H9 (cell line): ENCODE data around the gene CEP128. TPM values are rescaled to one million over a fixed set of nuclear protein-coding genes. Genes with fewer than 3 reads are reported as not detected.

Source experiments
- DNase-seq: peaks from one replicate; pipeline ENCODE4 v3.0.0-alpha.2; 2017
- H2AFZ ChIP-seq: one replicate; pipeline ENCODE4 v1.6.1; 2013; ENCODE audit warnings: mild to moderate bottlenecking, low read length, control low read depth, moderate library complexity
- H2AK5ac ChIP-seq: 2 replicates; pipeline ENCODE4 v1.6.1; 2013; ENCODE audit warnings: low read length, control low read depth, mixed read lengths; ENCODE audit not compliant: insufficient read length
- H2BK120ac ChIP-seq: one replicate; pipeline ENCODE4 v1.6.1; 2013; ENCODE audit warnings: low read depth, mild to moderate bottlenecking, low read length, control low read depth, inconsistent platforms; ENCODE audit not compliant: poor library complexity, severe bottlenecking
- H2BK12ac ChIP-seq: 2 replicates; pipeline ENCODE4 v1.6.1; 2013; ENCODE audit warnings: low read length, control low read depth, mixed read lengths, low read depth; ENCODE audit not compliant: insufficient read length
- H2BK15ac ChIP-seq: 2 replicates; pipeline ENCODE4 v1.6.1; 2013; ENCODE audit warnings: low read depth, low read length, control low read depth
- H2BK20ac ChIP-seq: one replicate; pipeline ENCODE4 v1.6.1; 2013; ENCODE audit warnings: low read depth, mild to moderate bottlenecking, low read length, control low read depth, inconsistent platforms; ENCODE audit not compliant: poor library complexity, severe bottlenecking
- H2BK5ac ChIP-seq: 2 replicates; pipeline ENCODE4 v1.6.1; 2013; ENCODE audit warnings: low read length, control low read depth, mixed read lengths; ENCODE audit not compliant: insufficient read length
- H3K14ac ChIP-seq: 2 replicates; pipeline ENCODE4 v1.6.1; 2013; ENCODE audit warnings: low read length, control low read depth; ENCODE audit not compliant: insufficient read depth
- H3K18ac ChIP-seq: 2 replicates; pipeline ENCODE4 v1.6.1; 2013; ENCODE audit warnings: low read depth, mild to moderate bottlenecking, mixed read lengths, low read length, control low read depth; ENCODE audit not compliant: insufficient read length
- H3K23ac ChIP-seq: 2 replicates; pipeline ENCODE4 v1.6.1; 2013; ENCODE audit warnings: low read length, control low read depth, mixed read lengths, low read depth; ENCODE audit not compliant: insufficient read length
- H3K23me2 ChIP-seq: 2 replicates; pipeline ENCODE4 v1.6.1; 2013; ENCODE audit warnings: low read depth, mild to moderate bottlenecking, mixed read lengths, low read length, control low read depth; ENCODE audit not compliant: insufficient read length, poor library complexity, severe bottlenecking
- H3K27ac ChIP-seq: 2 replicates; pipeline ENCODE4 v1.5.1; 2013; ENCODE audit warnings: low read length, control low read depth, mixed read lengths, low read depth; ENCODE audit not compliant: insufficient read length
- H3K27me3 ChIP-seq: 2 replicates; pipeline ENCODE4 v1.6.1; 2013; ENCODE audit warnings: low read length, control low read depth, inconsistent platforms; ENCODE audit not compliant: insufficient read depth
- H3K4ac ChIP-seq: 2 replicates; pipeline ENCODE4 v1.6.1; 2013; ENCODE audit warnings: low read depth, mild to moderate bottlenecking, control low read depth, inconsistent platforms, low read length, moderate library complexity
- H3K4me1 ChIP-seq: 2 replicates; pipeline ENCODE4 v1.6.1; 2013; ENCODE audit warnings: low read length, control low read depth, inconsistent platforms; ENCODE audit not compliant: insufficient read depth
- H3K4me2 ChIP-seq: 2 replicates; pipeline ENCODE4 v1.6.1; 2013; ENCODE audit warnings: low read length, control low read depth, mixed read lengths; ENCODE audit not compliant: insufficient read length, insufficient read depth
- H3K56ac ChIP-seq: 2 replicates; pipeline ENCODE4 v1.6.1; 2013; ENCODE audit warnings: low read depth, mild to moderate bottlenecking, mixed read lengths, low read length, control low read depth; ENCODE audit not compliant: insufficient read length
- H3K79me1 ChIP-seq: 2 replicates; pipeline ENCODE4 v1.6.1; 2013; ENCODE audit warnings: low read depth, mild to moderate bottlenecking, moderate library complexity, low read length, control low read depth, inconsistent platforms; ENCODE audit not compliant: insufficient read depth, poor library complexity, severe bottlenecking
- H3K79me2 ChIP-seq: 2 replicates; pipeline ENCODE4 v1.6.1; 2013; ENCODE audit warnings: low read length, control low read depth, inconsistent platforms; ENCODE audit not compliant: insufficient read depth
- H3K9ac ChIP-seq: 2 replicates; pipeline ENCODE4 v1.6.1; 2013; ENCODE audit warnings: low read length, control low read depth, mixed read lengths; ENCODE audit not compliant: insufficient read length; ENCODE audit errors: extremely low read depth
- H3K9me3 ChIP-seq: one replicate; pipeline ENCODE4 v1.6.1; 2013; ENCODE audit warnings: low read depth, low read length, inconsistent platforms; ENCODE audit not compliant: control insufficient read depth
- H3T11ph ChIP-seq: one replicate; pipeline ENCODE4 v1.6.1; 2013; ENCODE audit warnings: mild to moderate bottlenecking, low read length, control low read depth, inconsistent platforms
- H4K20me1 ChIP-seq: one replicate; pipeline ENCODE4 v1.6.1; 2013; ENCODE audit not compliant: control insufficient read depth, insufficient read length, insufficient read depth
- H4K5ac ChIP-seq: 2 replicates; pipeline ENCODE4 v1.6.1; 2013; ENCODE audit warnings: low read depth, mild to moderate bottlenecking, mixed read lengths, low read length, control low read depth; ENCODE audit not compliant: insufficient read length
- H4K8ac ChIP-seq: replicated peaks from 2 replicates; pipeline ENCODE4 v1.6.1; 2013; ENCODE audit warnings: low read length, control low read depth, mixed read lengths, low read depth; ENCODE audit not compliant: insufficient read length
- H4K91ac ChIP-seq: 2 replicates; pipeline ENCODE4 v1.6.1; 2013; ENCODE audit warnings: low read depth, mild to moderate bottlenecking, moderate library complexity, mixed read lengths, low read length, control low read depth; ENCODE audit not compliant: insufficient read length
- H3K27ac Mint-ChIP-seq, 3 experiments: 2 replicates in 2 of 3; 3 replicates in 1 of 3; pipeline ENCODE4 v1.8.0; 2020 to 2021; ENCODE audit warnings: mixed read lengths in 3 of 3, mild to moderate bottlenecking in 1 of 3, moderate library complexity in 1 of 3
- H3K27me3 Mint-ChIP-seq: 2 replicates; pipeline ENCODE4 v1.8.0; 2021; ENCODE audit warnings: low read depth, mild to moderate bottlenecking, moderate library complexity, mixed read lengths
- H3K36me3 Mint-ChIP-seq, 3 experiments: 2 replicates in 2 of 3; 3 replicates in 1 of 3; pipeline ENCODE4 v1.8.0; 2020 to 2021; ENCODE audit warnings: low read depth in 3 of 3, mixed read lengths in 3 of 3; ENCODE audit not compliant: insufficient read depth in 1 of 3
- H3K4me1 Mint-ChIP-seq, 2 experiments: 2 replicates each; pipeline ENCODE4 v1.8.0; 2020; ENCODE audit warnings: mixed read lengths in 2 of 2
- H3K4me3 Mint-ChIP-seq, 2 experiments: 2 replicates in 1 of 2; 3 replicates in 1 of 2; pipeline ENCODE4 v1.8.0; 2020 to 2021; ENCODE audit warnings: mild to moderate bottlenecking in 2 of 2, mixed read lengths in 2 of 2, moderate library complexity in 1 of 2
- H3K9me3 Mint-ChIP-seq, 2 experiments: 2 replicates in 1 of 2; 3 replicates in 1 of 2; pipeline ENCODE4 v1.8.0; 2020; ENCODE audit warnings: mild to moderate bottlenecking in 2 of 2, mixed read lengths in 2 of 2, moderate library complexity in 1 of 2
- WGBS: extraction: QIAGEN DNeasy Blood & Tissue Kit; methylation state at CpG from one replicate; pipeline ENCODE4 v1.1.7; 2013; ENCODE audit warnings: missing lambda C conversion rate, low lambda C conversion rate, mixed read lengths; ENCODE audit not compliant: insufficient read length; ENCODE audit errors: extremely low coverage; 5-methylcytosine and 5-hydroxymethylcytosine counted together
- total RNA-seq: library from RNA; stranded (reverse); gene quantifications from 2 replicates; pipeline ENCODE4 v1.2.1, GENCODE V29; 2021
- TF ChIP-seq, protein P1 (sequence below): fragments of 200-600 bp; sonication (generic); conservative IDR thresholded peaks from 3 replicates; pipeline ENCODE4 v1.8.0; 2021; ENCODE audit warnings: antibody characterized with exemption, mild to moderate bottlenecking

CEP128 gene
- total RNA-seq, 1 experiment from 2014 or later: 16.3 TPM

DNA sequence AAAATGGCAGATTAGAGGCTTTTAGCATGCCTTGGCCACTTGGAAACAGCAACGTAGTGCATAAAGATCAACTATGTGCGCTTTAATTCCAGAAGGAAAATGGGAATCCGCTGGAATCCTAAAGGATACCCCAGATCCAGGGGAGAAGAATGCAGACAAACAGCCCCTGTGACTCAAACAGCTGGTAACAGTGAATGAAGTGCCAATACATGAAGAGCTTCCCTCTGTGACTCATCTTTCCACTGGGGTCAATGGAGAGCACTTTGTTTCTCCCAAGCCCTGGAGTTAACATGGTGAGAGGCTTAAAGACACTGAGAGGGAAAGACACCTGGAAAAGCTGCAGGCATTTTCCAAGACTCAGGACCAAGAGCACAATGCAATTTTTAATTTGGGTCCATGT lies 263.1 kb downstream of the CEP128 start:
- peaks cover 15 to 33% of the 10 kb centered on the region in 2 experiments for H3K9me3 Mint-ChIP-seq
- no peak for DNase-seq
- Histone ChIP-seq H3K9ac (no peak overlapping the region), H3K4ac (no peak overlapping the region), H3K23ac (no peak overlapping the region), H2AFZ (no peak overlapping the region), H3T11ph (no peak overlapping the region), H3K4me1 (no peaks in the 10 kb centered on the region), H3K4me2 (no peak overlapping the region), H2BK120ac (no peak overlapping the region), H2BK20ac (no peak overlapping the region), H3K14ac (no peak overlapping the region), H3K27ac (no peak overlapping the region), H3K79me2 (no peaks in the 10 kb centered on the region; the same call in 1 of the 2 replicates), H2BK5ac (no peak overlapping the region), H3K18ac (no peak overlapping the region), H3K79me1 (no peaks in the 10 kb centered on the region), H3K27me3 (no peaks in the 10 kb centered on the region), H2AK5ac (no peak overlapping the region), H4K8ac (no peak overlapping the region), H2BK12ac (no peak overlapping the region), H3K9me3 (no peaks in the 10 kb centered on the region), H4K5ac (no peak overlapping the region), H2BK15ac (no peak overlapping the region), H4K91ac (no peak overlapping the region), H4K20me1 (no peaks in the 10 kb centered on the region), H3K23me2 (no peaks in the 10 kb centered on the region), H3K56ac (no peak overlapping the region)
- H3K4me3 Mint-ChIP-seq: no peak overlapping the region
- H3K4me1 Mint-ChIP-seq: peaks cover 3 to 5% of the 10 kb centered on the region in 2 experiments; a peak in 2 of 4 replicates
- H3K36me3 Mint-ChIP-seq: peaks cover 17 to 38% (median 29%) of the 10 kb centered on the region in 3 experiments
- no peaks in the 10 kb centered on the region for H3K27me3 Mint-ChIP-seq
- TF ChIP-seq, protein P1, sequence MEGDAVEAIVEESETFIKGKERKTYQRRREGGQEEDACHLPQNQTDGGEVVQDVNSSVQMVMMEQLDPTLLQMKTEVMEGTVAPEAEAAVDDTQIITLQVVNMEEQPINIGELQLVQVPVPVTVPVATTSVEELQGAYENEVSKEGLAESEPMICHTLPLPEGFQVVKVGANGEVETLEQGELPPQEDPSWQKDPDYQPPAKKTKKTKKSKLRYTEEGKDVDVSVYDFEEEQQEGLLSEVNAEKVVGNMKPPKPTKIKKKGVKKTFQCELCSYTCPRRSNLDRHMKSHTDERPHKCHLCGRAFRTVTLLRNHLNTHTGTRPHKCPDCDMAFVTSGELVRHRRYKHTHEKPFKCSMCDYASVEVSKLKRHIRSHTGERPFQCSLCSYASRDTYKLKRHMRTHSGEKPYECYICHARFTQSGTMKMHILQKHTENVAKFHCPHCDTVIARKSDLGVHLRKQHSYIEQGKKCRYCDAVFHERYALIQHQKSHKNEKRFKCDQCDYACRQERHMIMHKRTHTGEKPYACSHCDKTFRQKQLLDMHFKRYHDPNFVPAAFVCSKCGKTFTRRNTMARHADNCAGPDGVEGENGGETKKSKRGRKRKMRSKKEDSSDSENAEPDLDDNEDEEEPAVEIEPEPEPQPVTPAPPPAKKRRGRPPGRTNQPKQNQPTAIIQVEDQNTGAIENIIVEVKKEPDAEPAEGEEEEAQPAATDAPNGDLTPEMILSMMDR: no peak
- WGBS: no CpG with 5 or more reads among the region's 3 CpGs
- peak overlapping the region in 1 of 3 experiments; percentile 74; a peak in 2 of 7 replicates for H3K27ac Mint-ChIP-seq
